Bronchial epithelial cell (primary cell): Measurements from ENCODE around the gene TAF15. TPM values are rescaled to one million over a fixed set of nuclear protein-coding genes. Genes with fewer than 3 reads are reported as not detected.

Experiments used
- DNase-seq: peaks from one replicate; pipeline ENCODE4 v3.0.0-alpha.2; 2010; ENCODE audit warnings: low read depth
- FAIRE-seq: peaks from 2 replicates; lab custom pipeline; 2011; peaks lifted over from hg19 to GRCh38; lab: Jason Lieb, UNC
- H3K27me3 ChIP-seq: 2 replicates; pipeline ENCODE4 v1.5.1; 2011; ENCODE audit warnings: low read length; ENCODE audit not compliant: control insufficient read depth, insufficient read depth
- H3K36me3 ChIP-seq: 2 replicates; pipeline ENCODE4 v1.5.1; 2011; ENCODE audit warnings: low read length; ENCODE audit not compliant: control insufficient read depth, insufficient read depth
- H3K4me3 ChIP-seq: 2 replicates; pipeline ENCODE4 v1.5.1; 2011; ENCODE audit warnings: mild to moderate bottlenecking, low read depth, low read length, control low read depth
- CTCF ChIP-seq: IDR thresholded peaks from 2 replicates; pipeline ENCODE4 v1.5.1; 2011; ENCODE audit warnings: mild to moderate bottlenecking, moderate library complexity, low read length, control low read depth, inconsistent platforms; ENCODE audit not compliant: insufficient read depth, severe bottlenecking
- total RNA-seq: library from RNA; depleted of rRNA; stranded (reverse); fragments of >200 nt; gene quantifications from 2 replicates; pipeline ENCODE4 v1.2.1, GENCODE V29; 2014

The TAF15 gene
- total RNA-seq, 1 donor from 2014 or later = 69.5 TPM

GRCh38 chr17:35877345-35878029, 68.2 kb downstream of the TAF15 start:
- no peak overlapping the region for H3K4me3 ChIP-seq
- DNase-seq (no peak), FAIRE-seq (no peak)
- H3K27me3 ChIP-seq = no peaks in the 10 kb centered on the region
- TF ChIP-seq CTCF = no peak
- no peaks in the 10 kb centered on the region for H3K36me3 ChIP-seq

GRCh38 chr17:35878361-35878760, 69.1 kb downstream of the TAF15 start:
- H3K36me3 ChIP-seq = no peaks in the 10 kb centered on the region
- no peaks in the 10 kb centered on the region for H3K27me3 ChIP-seq
- no peak for FAIRE-seq
- TF ChIP-seq CTCF = no peak
- no peak overlapping the region for H3K4me3 ChIP-seq
- no peak for DNase-seq

DNA sequence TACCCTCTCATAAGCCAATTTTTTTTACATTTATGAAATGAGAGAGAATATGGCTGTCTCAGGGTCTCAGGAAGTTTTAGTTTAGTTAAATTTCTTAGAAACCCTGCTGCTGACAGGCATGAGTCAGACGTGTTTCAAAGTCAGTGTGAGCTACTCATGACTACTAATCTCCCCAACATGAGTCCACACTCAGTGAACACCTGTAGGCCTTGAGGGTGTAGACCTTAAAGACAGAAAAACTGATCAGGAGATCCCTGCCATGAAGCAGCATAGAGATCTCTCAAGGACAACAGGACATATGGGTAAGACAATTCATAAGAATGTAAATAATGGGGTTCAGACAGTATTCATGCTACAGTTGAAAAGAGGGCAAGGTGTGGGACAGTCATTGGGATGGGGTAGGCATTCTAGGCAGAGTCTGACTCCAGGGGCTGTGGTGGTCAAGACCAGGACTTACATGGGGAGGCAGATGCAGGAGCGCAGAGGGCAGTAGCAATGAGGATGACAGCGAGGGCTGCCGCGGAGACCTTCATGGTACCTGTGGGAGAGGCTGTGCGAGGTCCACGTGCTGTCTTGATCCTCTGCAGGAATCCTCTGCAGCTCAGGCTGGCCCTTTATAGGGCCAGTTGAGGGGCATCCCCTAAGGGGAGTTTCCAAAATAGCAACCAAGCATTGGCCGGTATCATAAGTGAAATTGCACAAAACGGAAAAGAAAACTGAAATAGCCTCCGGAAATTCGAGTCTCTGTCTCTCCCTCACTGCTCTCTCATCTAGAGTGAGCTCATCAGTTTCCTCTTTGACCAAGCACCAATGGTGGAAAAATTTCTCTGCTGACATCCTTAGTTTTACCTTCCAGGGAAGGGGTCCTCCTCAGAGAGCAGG, 70.7 kb downstream of the TAF15 start, which contains the start of gene CCL5:
Gene CCL5, minus strand, starts transcription at position 588 of the 882 bp plus-strand sequence.
- FAIRE-seq (no peak), DNase-seq (peak; percentile 60)
- no peaks in the 10 kb centered on the region for H3K36me3 ChIP-seq
- TF ChIP-seq CTCF = no peak
- no peaks in the 10 kb centered on the region for H3K27me3 ChIP-seq
- no peak within 1 kb of the TSS for H3K4me3 ChIP-seq

- H3K36me3 ChIP-seq = no peaks in the 10 kb centered on the region
- DNase-seq (no peak), FAIRE-seq (no peak)
- H3K27me3 ChIP-seq = no peaks in the 10 kb centered on the region
- H3K4me3 ChIP-seq = no peak overlapping the region
- no peak for TF ChIP-seq CTCF
These were observed 80.0 kb downstream of the TAF15 start for GRCh38 chr17:35889241-35889640.

GRCh38 chr17:35889818-35890773, 80.8 kb downstream of the TAF15 start:
- Histone ChIP-seq H3K36me3 (no peaks in the 10 kb centered on the region), H3K27me3 (no peaks in the 10 kb centered on the region), H3K4me3 (no peak overlapping the region)
- TF ChIP-seq CTCF = no peak
- FAIRE-seq (no peak), DNase-seq (peak; percentile 18)
